ENCODE results near the gene ZXDC. TPM values are rescaled to one million over a fixed set of nuclear protein-coding genes. Genes with fewer than 3 reads are reported as not detected.
A peak's percentile ranks its signal among the peaks of the same experiment; 100 is the strongest.

ZXDC gene
- total and polyA plus RNA-seq, 2 donors from 2014 or later = 11.4 to 44.8 TPM

GRCh38 chr3:126498461-126498860, 22.8 kb upstream of the ZXDC start:
- no peak overlapping the region for H3K9ac ChIP-seq (ENCODE audit: low read length in 3 of 3)
- no peak overlapping the region for H3K4me3 ChIP-seq (ENCODE audit: low read length in 3 of 3)
- intact Hi-C loops (cut with DNase I) = no loop called here
- no peaks in the 10 kb centered on the region for H3K9me3 ChIP-seq (ENCODE audit: control insufficient read depth in 2 of 3, insufficient read depth in 1 of 3, low read length in 3 of 3)
- H3K4me1 ChIP-seq (ENCODE audit: control insufficient read depth in 2 of 3, insufficient read depth in 2 of 3, low read depth in 1 of 3, low read length in 3 of 3) = no peaks in the 10 kb centered on the region
- H3K27me3 ChIP-seq (ENCODE audit: control insufficient read depth, insufficient read depth, low read length) = no peaks in the 10 kb centered on the region
- TF ChIP-seq CTCF (IDR thresholded peaks at IDR 0.05; ENCODE audit: borderline replicate concordance, extremely low read depth, insufficient read depth) = no peak
- H3K36me3 ChIP-seq (ENCODE audit: control insufficient read depth in 2 of 3, insufficient read depth in 3 of 3, low read length in 3 of 3) = no peaks in the 10 kb centered on the region
- no peak overlapping the region for H3K27ac ChIP-seq (ENCODE audit: low read depth in 2 of 2, low read length in 2 of 2)
- DNase-seq (peak in 1 of 5 donors; percentile 47), FAIRE-seq (no peak)

GRCh38 chr3:126497956-126498355, 22.3 kb upstream of the ZXDC start:
- no peaks in the 10 kb centered on the region for H3K9me3 ChIP-seq (ENCODE audit: control insufficient read depth in 2 of 3, insufficient read depth in 1 of 3, low read length in 3 of 3)
- no peak overlapping the region for H3K9ac ChIP-seq (ENCODE audit: low read length in 3 of 3)
- H3K4me1 ChIP-seq (ENCODE audit: control insufficient read depth in 2 of 3, insufficient read depth in 2 of 3, low read depth in 1 of 3, low read length in 3 of 3) = no peaks in the 10 kb centered on the region
- no peak overlapping the region for H3K27ac ChIP-seq (ENCODE audit: low read depth in 2 of 2, low read length in 2 of 2)
- peak in 1 of 5 donors; percentile 56 for DNase-seq
- FAIRE-seq = no peak
- no peaks in the 10 kb centered on the region for H3K36me3 ChIP-seq (ENCODE audit: control insufficient read depth in 2 of 3, insufficient read depth in 3 of 3, low read length in 3 of 3)
- intact Hi-C loops (cut with DNase I) = no loop called here
- no peaks in the 10 kb centered on the region for H3K27me3 ChIP-seq (ENCODE audit: control insufficient read depth, insufficient read depth, low read length)
- TF ChIP-seq CTCF (IDR thresholded peaks at IDR 0.05; ENCODE audit: borderline replicate concordance, extremely low read depth, insufficient read depth) = no peak
- no peak overlapping the region for H3K4me3 ChIP-seq (ENCODE audit: low read length in 3 of 3)

- H3K36me3 ChIP-seq (ENCODE audit: control insufficient read depth in 2 of 3, insufficient read depth in 3 of 3, low read length in 3 of 3) = no peaks in the 10 kb centered on the region
- no peak for TF ChIP-seq CTCF (IDR thresholded peaks at IDR 0.05; ENCODE audit: borderline replicate concordance, extremely low read depth, insufficient read depth)
- no peak overlapping the region for H3K27ac ChIP-seq (ENCODE audit: low read depth in 2 of 2, low read length in 2 of 2)
- DNase-seq = peak in 1 of 5 donors; percentile 58
- FAIRE-seq = no peak
- H3K4me3 ChIP-seq (ENCODE audit: low read length in 3 of 3) = no peak overlapping the region
- intact Hi-C loops (cut with DNase I) = no loop called here
- no peaks in the 10 kb centered on the region for H3K4me1 ChIP-seq (ENCODE audit: control insufficient read depth in 2 of 3, insufficient read depth in 2 of 3, low read depth in 1 of 3, low read length in 3 of 3)
- no peaks in the 10 kb centered on the region for H3K9me3 ChIP-seq (ENCODE audit: control insufficient read depth in 2 of 3, insufficient read depth in 1 of 3, low read length in 3 of 3)
- no peaks in the 10 kb centered on the region for H3K27me3 ChIP-seq (ENCODE audit: control insufficient read depth, insufficient read depth, low read length)
- no peak overlapping the region for H3K9ac ChIP-seq (ENCODE audit: low read length in 3 of 3)
These were observed 21.5 kb upstream of the ZXDC start for GRCh38 chr3:126496894-126497850.
